Body of pancreas (tissue), 4 donors: ENCODE results near the gene CYP3A5.
"Not testable (repeated sequence)": the region's sequence is repeated elsewhere in the genome, so short reads cannot be mapped to it uniquely, and the experiment has no call there.

Source experiments
- CTCF ChIP-seq, 7 experiments: fragments of 450-650 bp in 4 of 7; fragments of 200-600 bp in 3 of 7; sonication (generic) in 3 of 7; IDR thresholded peaks; one replicate each; pipeline ENCODE4 v1.5.1; 2016 to 2019; ENCODE audit warnings: antibody characterized with exemption in 7 of 7
- POLR2A ChIP-seq, 3 donors: fragments of 450-650 bp; IDR thresholded peaks; one replicate each; pipeline ENCODE4 v1.6.1; 2016; ENCODE audit warnings: antibody characterized with exemption in 3 of 3, mild to moderate bottlenecking in 2 of 3

- not testable (repeated sequence) for TF ChIP-seq CTCF, POLR2A (IDR thresholded peaks at IDR 0.05)
These were observed 43.4 kb upstream of the CYP3A5 start for GRCh38 chr7:99723201-99723600.
